Measurements from ENCODE around the gene RNF208.

DNA sequence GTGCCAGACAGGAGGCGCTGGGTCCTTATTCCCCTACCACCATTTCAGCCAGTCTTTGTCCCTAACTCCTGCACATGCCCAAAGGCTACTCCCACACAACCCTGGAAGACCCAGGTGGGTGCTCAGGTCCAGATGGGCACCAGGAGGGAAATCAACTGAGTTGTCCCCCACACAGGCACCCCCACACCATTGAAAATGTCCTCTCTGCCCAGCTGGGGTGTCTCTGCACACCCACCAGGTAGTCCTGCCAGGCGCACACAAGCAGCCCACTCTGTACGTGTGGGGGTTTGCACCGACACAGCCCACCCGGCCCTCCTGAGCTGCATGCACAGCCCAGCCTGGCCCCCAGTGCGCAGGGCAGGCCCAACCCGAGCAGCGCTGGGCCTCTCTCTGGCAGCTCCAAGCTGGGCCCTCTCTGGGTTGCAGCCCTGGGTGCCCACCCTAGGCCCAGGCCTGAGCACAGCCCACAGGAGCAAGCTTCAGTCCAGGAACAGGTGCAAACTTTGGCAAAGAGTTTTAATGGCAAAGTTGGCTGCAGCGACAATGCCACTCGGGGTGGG, 2.2 kb downstream of the RNF208 start:
- TF ChIP-seq, protein P1, sequence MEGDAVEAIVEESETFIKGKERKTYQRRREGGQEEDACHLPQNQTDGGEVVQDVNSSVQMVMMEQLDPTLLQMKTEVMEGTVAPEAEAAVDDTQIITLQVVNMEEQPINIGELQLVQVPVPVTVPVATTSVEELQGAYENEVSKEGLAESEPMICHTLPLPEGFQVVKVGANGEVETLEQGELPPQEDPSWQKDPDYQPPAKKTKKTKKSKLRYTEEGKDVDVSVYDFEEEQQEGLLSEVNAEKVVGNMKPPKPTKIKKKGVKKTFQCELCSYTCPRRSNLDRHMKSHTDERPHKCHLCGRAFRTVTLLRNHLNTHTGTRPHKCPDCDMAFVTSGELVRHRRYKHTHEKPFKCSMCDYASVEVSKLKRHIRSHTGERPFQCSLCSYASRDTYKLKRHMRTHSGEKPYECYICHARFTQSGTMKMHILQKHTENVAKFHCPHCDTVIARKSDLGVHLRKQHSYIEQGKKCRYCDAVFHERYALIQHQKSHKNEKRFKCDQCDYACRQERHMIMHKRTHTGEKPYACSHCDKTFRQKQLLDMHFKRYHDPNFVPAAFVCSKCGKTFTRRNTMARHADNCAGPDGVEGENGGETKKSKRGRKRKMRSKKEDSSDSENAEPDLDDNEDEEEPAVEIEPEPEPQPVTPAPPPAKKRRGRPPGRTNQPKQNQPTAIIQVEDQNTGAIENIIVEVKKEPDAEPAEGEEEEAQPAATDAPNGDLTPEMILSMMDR (IDR thresholded peaks at IDR 0.05; ENCODE audit: insufficient read depth, low read length, poor library complexity, severe bottlenecking) = no peak
- TF ChIP-seq EZH2phosphoT487 (conservative IDR thresholded peaks at IDR 0.05; ENCODE audit: low read length) = no peak
